Parathyroid adenoma (tissue), 2 donors: ENCODE measurements around the gene DNAJC13.
A peak's percentile ranks its signal among the peaks of the same experiment; 100 is the strongest.

ENCODE experiments used
- H2AFZ ChIP-seq: fragments of 300-600 bp; sonication (generic); one replicate; pipeline ENCODE4 v1.7.0; 2017; ENCODE audit warnings: antibody characterized with exemption, mild to moderate bottlenecking
- H3K27ac ChIP-seq: fragments of 300-600 bp; sonication (generic); one replicate; pipeline ENCODE4 v1.7.0; 2017
- H3K27me3 ChIP-seq: fragments of 300-600 bp; sonication (generic); one replicate; pipeline ENCODE4 v1.7.0; 2017; ENCODE audit warnings: low read length; ENCODE audit not compliant: control insufficient read depth, insufficient read depth
- H3K36me3 ChIP-seq: fragments of 300-600 bp; sonication (generic); one replicate; pipeline ENCODE4 v1.7.0; 2017; ENCODE audit warnings: low read length; ENCODE audit not compliant: control insufficient read depth, insufficient read depth
- H3K4me1 ChIP-seq: fragments of 300-600 bp; sonication (generic); one replicate; pipeline ENCODE4 v1.7.0; 2017; ENCODE audit warnings: control low read depth
- H3K4me2 ChIP-seq: fragments of 300-600 bp; sonication (generic); one replicate; pipeline ENCODE4 v1.7.0; 2017; ENCODE audit warnings: low read length
- H3K4me3 ChIP-seq: fragments of 300-600 bp; sonication (generic); one replicate; pipeline ENCODE4 v1.7.0; 2017; ENCODE audit warnings: low read depth, low read length
- H3K79me2 ChIP-seq: fragments of 300-600 bp; sonication (generic); one replicate; pipeline ENCODE4 v1.7.0; 2017; ENCODE audit warnings: control low read depth
- H3K9ac ChIP-seq: fragments of 300-600 bp; sonication (generic); one replicate; pipeline ENCODE4 v1.7.0; 2017; ENCODE audit warnings: mild to moderate bottlenecking
- H3K9me3 ChIP-seq: fragments of 300-600 bp; sonication (generic); one replicate; pipeline ENCODE4 v1.7.0; 2017; ENCODE audit warnings: low read length; ENCODE audit not compliant: control insufficient read depth
- TF ChIP-seq, protein P1 (sequence below): fragments of 300-600 bp; sonication (generic); IDR thresholded peaks from one replicate; pipeline ENCODE4 v1.7.0; 2017; ENCODE audit warnings: antibody characterized with exemption, mild to moderate bottlenecking
- donor health status: primary hyperparathyroidism.

The DNAJC13 gene

DNA sequence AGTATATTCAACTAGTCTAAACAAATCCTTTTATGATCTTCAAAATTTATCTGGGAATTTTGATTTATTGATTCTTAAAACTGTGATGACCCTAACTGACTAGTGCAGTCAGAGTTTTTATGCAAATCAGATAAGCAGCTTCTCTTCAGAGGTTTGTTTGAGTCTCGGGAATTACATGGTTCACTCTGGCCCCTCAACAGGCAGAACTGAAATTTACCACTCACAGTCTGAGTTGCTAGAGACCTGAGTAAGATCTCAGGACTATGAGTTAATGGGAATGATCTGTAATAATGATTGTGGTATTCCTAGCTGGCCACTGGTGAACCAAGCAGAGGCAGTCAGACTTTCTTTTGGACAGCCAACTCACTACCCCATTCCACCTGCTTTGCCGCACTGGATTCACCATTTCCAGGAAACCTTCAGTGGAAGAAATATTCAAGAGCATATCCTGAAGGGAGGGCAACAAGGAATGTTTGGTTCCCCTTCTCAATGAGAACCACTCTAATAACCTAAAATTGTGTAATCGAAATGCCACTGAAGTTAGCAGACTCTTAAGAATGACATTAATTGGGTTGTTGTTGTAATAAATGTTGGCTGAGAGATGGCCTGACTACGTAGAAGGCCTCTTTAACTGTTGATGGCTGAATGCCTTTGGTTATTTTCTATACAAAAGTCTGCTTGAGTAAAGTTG is 11.5 kb upstream of the DNAJC13 start:
- Histone ChIP-seq H3K27ac (no peak overlapping the region), H3K4me2 (no peak overlapping the region)

DNA sequence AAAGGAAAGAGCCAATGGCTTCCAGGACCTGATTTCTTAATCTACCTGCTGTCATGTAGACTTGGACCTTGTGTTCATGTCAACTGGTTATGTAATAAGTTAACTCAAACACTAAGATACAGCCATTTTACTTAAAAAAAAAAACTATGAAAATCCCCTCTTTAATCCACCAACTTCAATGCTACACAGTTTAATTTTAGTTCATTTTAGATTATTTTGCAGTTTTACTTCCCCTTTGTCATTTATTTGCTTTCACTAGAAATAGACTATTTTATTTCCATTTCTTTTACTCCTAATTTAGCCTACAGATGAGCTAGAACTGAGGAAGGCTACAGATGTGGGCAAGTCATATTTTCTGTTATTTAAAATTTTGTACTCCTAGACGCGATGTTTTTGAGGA is 10.7 kb upstream of the DNAJC13 start:
- no peaks in the 10 kb centered on the region for H3K4me1 ChIP-seq
- H3K4me2 ChIP-seq: no peak overlapping the region
- no peaks in the 10 kb centered on the region for H3K79me2 ChIP-seq
- H3K27me3 ChIP-seq: no peaks in the 10 kb centered on the region
- H3K9ac ChIP-seq: no peak overlapping the region
- no peak overlapping the region for H3K4me3 ChIP-seq
- H3K9me3 ChIP-seq: no peaks in the 10 kb centered on the region
- TF ChIP-seq, protein P1, sequence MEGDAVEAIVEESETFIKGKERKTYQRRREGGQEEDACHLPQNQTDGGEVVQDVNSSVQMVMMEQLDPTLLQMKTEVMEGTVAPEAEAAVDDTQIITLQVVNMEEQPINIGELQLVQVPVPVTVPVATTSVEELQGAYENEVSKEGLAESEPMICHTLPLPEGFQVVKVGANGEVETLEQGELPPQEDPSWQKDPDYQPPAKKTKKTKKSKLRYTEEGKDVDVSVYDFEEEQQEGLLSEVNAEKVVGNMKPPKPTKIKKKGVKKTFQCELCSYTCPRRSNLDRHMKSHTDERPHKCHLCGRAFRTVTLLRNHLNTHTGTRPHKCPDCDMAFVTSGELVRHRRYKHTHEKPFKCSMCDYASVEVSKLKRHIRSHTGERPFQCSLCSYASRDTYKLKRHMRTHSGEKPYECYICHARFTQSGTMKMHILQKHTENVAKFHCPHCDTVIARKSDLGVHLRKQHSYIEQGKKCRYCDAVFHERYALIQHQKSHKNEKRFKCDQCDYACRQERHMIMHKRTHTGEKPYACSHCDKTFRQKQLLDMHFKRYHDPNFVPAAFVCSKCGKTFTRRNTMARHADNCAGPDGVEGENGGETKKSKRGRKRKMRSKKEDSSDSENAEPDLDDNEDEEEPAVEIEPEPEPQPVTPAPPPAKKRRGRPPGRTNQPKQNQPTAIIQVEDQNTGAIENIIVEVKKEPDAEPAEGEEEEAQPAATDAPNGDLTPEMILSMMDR: no peak
- H3K27ac ChIP-seq: no peak overlapping the region
- H2AFZ ChIP-seq: no peak overlapping the region
- no peaks in the 10 kb centered on the region for H3K36me3 ChIP-seq

More for the DNA sequence above, 11.5 kb upstream of the DNAJC13 start:
- no peaks in the 10 kb centered on the region for H3K27me3 ChIP-seq
- no peak overlapping the region for H2AFZ ChIP-seq
- H3K4me1 ChIP-seq: no peaks in the 10 kb centered on the region
- H3K9me3 ChIP-seq: no peaks in the 10 kb centered on the region
- no peak overlapping the region for H3K9ac ChIP-seq
- no peak overlapping the region for H3K4me3 ChIP-seq
- H3K79me2 ChIP-seq: no peaks in the 10 kb centered on the region
- H3K36me3 ChIP-seq: no peaks in the 10 kb centered on the region
- TF ChIP-seq, protein P1: no peak

DNA sequence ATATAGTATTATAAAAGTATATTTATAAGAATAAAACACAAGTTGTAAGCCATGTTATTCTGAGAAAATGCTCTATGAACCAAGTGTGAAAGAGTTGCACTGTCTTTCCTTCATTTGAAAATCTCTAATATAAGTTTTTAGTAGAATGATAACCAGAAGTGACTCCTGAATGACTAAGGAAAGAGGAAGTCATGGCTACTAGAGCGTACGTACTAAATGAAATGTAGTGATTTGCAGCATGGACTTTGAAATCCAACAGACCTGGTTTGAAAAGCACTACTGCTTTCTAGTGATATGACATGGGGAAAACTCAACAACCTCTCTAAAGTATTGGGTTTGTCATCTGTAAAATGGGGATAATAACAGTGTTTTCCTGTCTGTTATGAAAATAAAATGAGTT is 10.3 kb upstream of the DNAJC13 start:
- no peaks in the 10 kb centered on the region for H3K27me3 ChIP-seq
- no peak overlapping the region for H3K27ac ChIP-seq
- no peak overlapping the region for H3K4me3 ChIP-seq
- no peak overlapping the region for H3K9ac ChIP-seq
- no peak overlapping the region for H2AFZ ChIP-seq
- TF ChIP-seq, protein P1: no peak
- no peaks in the 10 kb centered on the region for H3K9me3 ChIP-seq
- no peaks in the 10 kb centered on the region for H3K36me3 ChIP-seq
- no peaks in the 10 kb centered on the region for H3K79me2 ChIP-seq
- no peak overlapping the region for H3K4me2 ChIP-seq
- no peaks in the 10 kb centered on the region for H3K4me1 ChIP-seq

DNA sequence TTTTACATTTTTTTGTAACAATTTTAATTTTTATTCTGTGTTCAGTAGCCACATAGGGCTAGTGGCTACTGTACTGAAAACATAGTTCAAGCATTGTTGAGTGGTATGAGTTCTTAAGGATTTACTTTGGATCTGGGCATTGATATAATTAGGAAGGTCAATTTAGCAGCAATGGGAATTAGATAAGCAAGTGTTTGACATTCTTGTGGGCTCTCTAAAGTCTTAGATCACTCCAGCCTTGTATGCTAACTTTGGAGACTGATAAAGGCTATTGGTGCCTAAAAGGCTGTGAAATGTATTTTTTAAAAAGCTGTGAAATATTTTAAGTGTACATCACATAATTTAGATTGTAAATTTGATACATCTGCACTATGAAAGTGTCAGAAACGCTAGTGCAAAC is 2.5 kb upstream of the DNAJC13 start:
- no peak overlapping the region for H2AFZ ChIP-seq
- no peak overlapping the region for H3K4me2 ChIP-seq
- no peaks in the 10 kb centered on the region for H3K36me3 ChIP-seq
- no peak overlapping the region for H3K9ac ChIP-seq
- H3K9me3 ChIP-seq: no peaks in the 10 kb centered on the region
- no peaks in the 10 kb centered on the region for H3K27me3 ChIP-seq
- peaks cover 11% of the 10 kb centered on the region for H3K79me2 ChIP-seq
- H3K4me1 ChIP-seq: peaks cover 2% of the 10 kb centered on the region
- H3K4me3 ChIP-seq: no peak overlapping the region
- TF ChIP-seq, protein P1: no peak
- H3K27ac ChIP-seq: no peak overlapping the region

DNA sequence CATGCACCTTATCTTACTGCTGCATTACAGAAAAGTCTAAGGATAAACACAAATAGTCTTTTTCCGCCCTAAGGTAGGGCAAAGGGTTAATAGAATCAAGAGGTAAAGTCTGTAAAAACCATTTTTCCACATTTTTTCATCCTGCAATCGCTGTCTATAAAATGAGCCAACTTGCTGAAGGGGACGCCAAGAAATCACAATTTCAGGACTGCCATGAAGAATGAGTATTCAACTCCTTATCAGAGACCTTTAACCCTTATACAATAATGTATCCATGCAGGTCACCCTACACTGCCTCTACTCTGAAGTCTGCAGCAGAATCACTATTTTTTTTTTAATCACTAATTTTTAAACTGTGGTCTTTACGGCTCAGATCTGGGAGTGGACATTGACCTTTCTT is 1.1 kb upstream of the DNAJC13 start:
- Histone ChIP-seq H3K4me1 (peaks cover 2% of the 10 kb centered on the region), H3K4me3 (no peak overlapping the region), H3K27me3 (no peaks in the 10 kb centered on the region), H3K9ac (no peak overlapping the region), H3K36me3 (no peaks in the 10 kb centered on the region), H3K9me3 (no peaks in the 10 kb centered on the region), H3K79me2 (peaks cover 21% of the 10 kb centered on the region), H2AFZ (peak overlapping the region; percentile 85), H3K4me2 (no peak overlapping the region), H3K27ac (peak overlapping the region; percentile 80)
- TF ChIP-seq, protein P1: no peak
